IMR-90 (cell line): Measurements from ENCODE around the gene DBP. TPM values are rescaled to one million over a fixed set of nuclear protein-coding genes. Genes with fewer than 3 reads are reported as not detected.

Experiments used
- ATAC-seq: fragments of 200-7000 bp; cut with Tn5 transposase; 2 replicates; pipeline ENCODE4 v1.9.1; 2020; ENCODE audit warnings: low read depth, mild to moderate bottlenecking, moderate library complexity
- BruUV-seq: library from RNA; stranded (reverse); fragments of 400-500 nt; replicated peaks from 2 replicates; lab custom pipeline; 2021; lab: Mats Ljungman, UMichigan
- CTCF ChIA-PET: fragments of 300-600 bp; formaldehyde crosslinking; extraction: SDS; loops from one replicate; lab custom pipeline; 2021; ENCODE audit warnings: antibody characterized with exemption; lab: Yijun Ruan, JAX
- POLR2A ChIA-PET: fragments of 300-600 bp; sonication (Branson Sonifier 250); formaldehyde crosslinking; loops from one replicate; lab custom pipeline; 2022; ENCODE audit warnings: antibody characterized with exemption; ENCODE audit not compliant: unreplicated experiment; lab: Charles Lee
- DNase-seq: peaks from one replicate; pipeline ENCODE4 v3.0.0; 2013
- H2AFZ ChIP-seq: replicated peaks from 2 replicates; pipeline ENCODE3; 2013; ENCODE audit warnings: low read length, mild to moderate bottlenecking; ENCODE audit not compliant: poor library complexity
- H2AK5ac ChIP-seq: 2 replicates; pipeline ENCODE4 v1.6.1; 2013; ENCODE audit warnings: low read depth, low read length, inconsistent platforms
- H2AK9ac ChIP-seq: replicated peaks from 2 replicates; pipeline ENCODE3; 2013; ENCODE audit warnings: mild to moderate bottlenecking, low read depth, low read length, moderate library complexity; ENCODE audit not compliant: poor library complexity
- H2BK120ac ChIP-seq: 2 replicates; pipeline ENCODE4 v1.6.1; 2013; ENCODE audit warnings: low read depth, low read length, inconsistent platforms
- H2BK15ac ChIP-seq: 3 replicates; pipeline ENCODE4 v1.6.1; 2013; ENCODE audit warnings: low read depth, low read length, inconsistent platforms
- H2BK20ac ChIP-seq: 2 replicates; pipeline ENCODE4 v1.6.1; 2013; ENCODE audit warnings: low read depth, mild to moderate bottlenecking, inconsistent platforms, low read length, moderate library complexity
- H2BK5ac ChIP-seq: 2 replicates; pipeline ENCODE4 v1.6.1; 2013; ENCODE audit warnings: mild to moderate bottlenecking, low read depth, low read length, inconsistent platforms; ENCODE audit not compliant: poor library complexity, severe bottlenecking
- H3K14ac ChIP-seq: replicated peaks from 2 replicates; pipeline ENCODE4 v1.6.1; 2013; ENCODE audit warnings: low read depth, low read length, inconsistent platforms
- H3K18ac ChIP-seq: 2 replicates; pipeline ENCODE4 v1.6.1; 2013; ENCODE audit warnings: low read depth, low read length, control low read depth
- H3K23ac ChIP-seq: 2 replicates; pipeline ENCODE4 v1.6.1; 2013; ENCODE audit warnings: low read depth, low read length, inconsistent platforms
- H3K27ac ChIP-seq: 2 replicates; pipeline ENCODE4 v1.5.1; 2013; ENCODE audit warnings: mild to moderate bottlenecking, control low read depth, low read length; ENCODE audit not compliant: insufficient read depth
- H3K27me3 ChIP-seq: 2 replicates; pipeline ENCODE4 v1.6.1; 2013; ENCODE audit warnings: low read length; ENCODE audit not compliant: control insufficient read depth, insufficient read depth
- H3K36me3 ChIP-seq: 2 replicates; pipeline ENCODE4 v1.6.1; 2013; ENCODE audit warnings: low read length, mixed read lengths; ENCODE audit not compliant: control insufficient read depth, insufficient read depth
- H3K4ac ChIP-seq: 2 replicates; pipeline ENCODE4 v1.6.1; 2013; ENCODE audit warnings: low read depth, low read length, inconsistent platforms
- H3K4me1 ChIP-seq: 2 replicates; pipeline ENCODE4 v1.6.1; 2013; ENCODE audit warnings: low read length, mixed read lengths; ENCODE audit not compliant: control insufficient read depth, insufficient read depth
- H3K4me2 ChIP-seq: 2 replicates; pipeline ENCODE4 v1.6.1; 2013; ENCODE audit warnings: low read depth, mild to moderate bottlenecking, control low read depth, low read length, moderate library complexity
- H3K4me3 ChIP-seq: 2 replicates; pipeline ENCODE4 v1.5.1; 2013; ENCODE audit warnings: low read depth, mild to moderate bottlenecking, control low read depth, low read length, moderate library complexity; ENCODE audit not compliant: insufficient read depth
- H3K56ac ChIP-seq: 2 replicates; pipeline ENCODE4 v1.6.1; 2013; ENCODE audit warnings: low read length, inconsistent platforms; ENCODE audit not compliant: insufficient read depth; ENCODE audit errors: extremely low read depth
- H3K79me1 ChIP-seq, 2 experiments: 2 replicates each; pipeline ENCODE4 v1.6.1; 2013; ENCODE audit warnings: low read length in 2 of 2, inconsistent platforms in 1 of 2, low read depth in 1 of 2
- H3K9ac ChIP-seq: 2 replicates; pipeline ENCODE4 v1.6.1; 2013; ENCODE audit warnings: low read depth, low read length, control low read depth
- H3K9me1 ChIP-seq: 2 replicates; pipeline ENCODE4 v1.6.1; 2013; ENCODE audit warnings: low read length, inconsistent platforms; ENCODE audit not compliant: insufficient read depth
- H3K9me3 ChIP-seq: 2 replicates; pipeline ENCODE4 v1.6.1; 2013; ENCODE audit warnings: low read length; ENCODE audit not compliant: control insufficient read depth, insufficient read depth
- H4K20me1 ChIP-seq: 2 replicates; pipeline ENCODE4 v1.6.1; 2013; ENCODE audit warnings: low read length, inconsistent platforms; ENCODE audit not compliant: insufficient read depth
- H4K5ac ChIP-seq: 2 replicates; pipeline ENCODE4 v1.6.1; 2013; ENCODE audit warnings: mild to moderate bottlenecking, low read depth, low read length, control low read depth
- H4K8ac ChIP-seq, 2 experiments: 2 replicates each; pipeline ENCODE4 v1.6.1; 2013; ENCODE audit warnings: low read depth in 2 of 2, low read length in 2 of 2, control low read depth in 1 of 2, inconsistent platforms in 1 of 2
- H4K91ac ChIP-seq: 2 replicates; pipeline ENCODE4 v1.6.1; 2013; ENCODE audit warnings: low read depth, low read length, inconsistent platforms; ENCODE audit not compliant: insufficient read depth
- ELK1 ChIP-seq: fragments of 150-350 bp; IDR thresholded peaks from 2 replicates; pipeline ENCODE4 v1.6.1; 2016; ENCODE audit warnings: low read depth, mild to moderate bottlenecking, low read length, moderate library complexity, borderline replicate concordance
- FOS ChIP-seq: fragments of 150-350 bp; IDR thresholded peaks from 2 replicates; pipeline ENCODE4 v1.6.1; 2016; ENCODE audit warnings: low read depth, low read length
- MXI1 ChIP-seq: IDR thresholded peaks from 2 replicates; pipeline ENCODE4 v1.6.1; 2012; ENCODE audit warnings: low read depth, mild to moderate bottlenecking, low read length, moderate library complexity, borderline replicate concordance
- RAD21 ChIP-seq: IDR thresholded peaks from 2 replicates; pipeline ENCODE4 v1.6.1; 2012; ENCODE audit warnings: low read length, improper control_type of control experiment
- WGBS, 2 experiments: methylation state at CpG; one replicate each; pipeline versions ENCODE4 v1.1.5 to v1.1.7; 2013; ENCODE audit warnings: missing lambda C conversion rate in 2 of 2; ENCODE audit not compliant: insufficient read length in 1 of 2; ENCODE audit errors: extremely low coverage in 2 of 2; 5-methylcytosine and 5-hydroxymethylcytosine counted together
- dilution Hi-C: fragments of 300-500 bp; cut with HindIII; formaldehyde crosslinking; loops from one replicate; pipeline ENCODE4 v1.14.3; 2018; ENCODE audit warnings: low sequenced_read_pairs; ENCODE audit not compliant: unreplicated experiment
- in situ Hi-C: fragments of 300-500 bp; cut with MboI; formaldehyde crosslinking; loops from 3 replicates; pipeline ENCODE4 v1.14.3; 2019; ENCODE audit warnings: low sequenced_read_pairs, inconsistent platforms, mixed read lengths
- intact Hi-C: fragments of 100-400 bp; cut with micrococcal nuclease; formaldehyde crosslinking; loops from 2 replicates; pipeline ENCODE4 v1.10.0; 2022
- polyA plus RNA-seq, 3 experiments: library from polyadenylated mRNA; depleted of rRNA; stranded (reverse); fragments of >200 nt; gene quantifications; 2 replicates each; pipeline ENCODE4 v1.2.3, GENCODE V29; 2012; ENCODE audit warnings: low replicate concordance in 1 of 3
- total RNA-seq: library from RNA; depleted of rRNA; stranded (reverse); fragments of >200 nt; gene quantifications from 2 replicates; pipeline ENCODE4 v1.2.3, GENCODE V29; 2012

The DBP gene
- total and polyA plus RNA-seq, 2 of the 4 experiments (the other 2 are of a cell fraction): 3.0 to 3.6 TPM

GRCh38 chr19:48648134-48648533, 11.0 kb upstream of the DBP start:
- Histone ChIP-seq H4K20me1 (no peaks in the 10 kb centered on the region), H3K18ac (no peak overlapping the region), H2AK9ac (no peak overlapping the region), H3K4me1 (peaks cover 5% of the 10 kb centered on the region), H3K79me1 (no peaks in the 10 kb centered on the region), H3K4me2 (no peak overlapping the region), H4K91ac (no peak overlapping the region), H3K27ac (no peak overlapping the region), H3K9me3 (peaks cover 3% of the 10 kb centered on the region; the same call in 1 of the 2 replicates), H3K36me3 (no peaks in the 10 kb centered on the region), H2BK120ac (no peak overlapping the region), H3K14ac (no peak overlapping the region), H4K8ac (no peak overlapping the region), H3K4me3 (no peak overlapping the region), H2BK20ac (no peak overlapping the region), H3K9me1 (no peaks in the 10 kb centered on the region; the same call in 1 of the 2 replicates), H4K5ac (no peak overlapping the region), H3K56ac (no peak overlapping the region), H3K23ac (no peak overlapping the region), H3K9ac (no peak overlapping the region), H2BK5ac (no peak overlapping the region), H2BK15ac (no peak overlapping the region), H3K27me3 (peaks cover 4% of the 10 kb centered on the region; the same call in 1 of the 2 replicates), H2AK5ac (no peak overlapping the region), H2AFZ (no peak overlapping the region), H3K4ac (no peak overlapping the region)
- ChIA-PET POLR2A (no interaction called here), CTCF (no interaction called here)
- WGBS, 2 experiments: no CpG with 5 or more reads among the region's 2 CpGs
- no peak for TF ChIP-seq MXI1
- TF ChIP-seq RAD21: no peak
- TF ChIP-seq FOS: no peak
- TF ChIP-seq ELK1: no peak
- no peak for DNase-seq
- dilution Hi-C loops (no loop called here), intact Hi-C loops (loop anchor here (5.0 to 10.0 kb wide), 2 partner anchors 194 to 317 kb away; partner anchors contain the start of gene FTL), in situ Hi-C loops (loop anchor here (10.0 kb wide), 2 partner anchors 187 to 317 kb away; partner anchors contain the start of genes FTL and HSD17B14)
- ATAC-seq: no peak
- BruUV-seq: no TSS peak
